ENCODE measurements around the gene CLVS2.

Gene CLVS2

GRCh38 chr6:123094795-123095194 lies 98.8 kb downstream of the CLVS2 start:
- TF ChIP-seq CTCF (conservative IDR thresholded peaks at IDR 0.05; ENCODE audit: control insufficient read depth, insufficient read depth, low read depth, low read length), result no peak
- no peak for DNase-seq (ENCODE audit: low read depth)
- H3K4me3 ChIP-seq (ENCODE audit: control insufficient read depth, low read depth, low read length), result no peak overlapping the region

- DNase-seq (ENCODE audit: low read depth), result peak; percentile 66
- H3K4me3 ChIP-seq (ENCODE audit: control insufficient read depth, low read depth, low read length), result no peak overlapping the region
- no peak for TF ChIP-seq CTCF (conservative IDR thresholded peaks at IDR 0.05; ENCODE audit: control insufficient read depth, insufficient read depth, low read depth, low read length)
These were observed 109.5 kb downstream of the CLVS2 start for GRCh38 chr6:123105561-123105960.

- H3K4me3 ChIP-seq (ENCODE audit: control insufficient read depth, low read depth, low read length), result no peak overlapping the region
- DNase-seq (ENCODE audit: low read depth), result no peak
- TF ChIP-seq CTCF (conservative IDR thresholded peaks at IDR 0.05; ENCODE audit: control insufficient read depth, insufficient read depth, low read depth, low read length), result no peak
These were observed 120.3 kb downstream of the CLVS2 start for GRCh38 chr6:123116370-123116769.

- no peak overlapping the region for H3K4me3 ChIP-seq (ENCODE audit: control insufficient read depth, low read depth, low read length)
- DNase-seq (ENCODE audit: low read depth), result no peak
- TF ChIP-seq CTCF (conservative IDR thresholded peaks at IDR 0.05; ENCODE audit: control insufficient read depth, insufficient read depth, low read depth, low read length), result no peak
These were observed 121.3 kb downstream of the CLVS2 start for GRCh38 chr6:123117145-123117908.

- no peak for TF ChIP-seq CTCF (conservative IDR thresholded peaks at IDR 0.05; ENCODE audit: control insufficient read depth, insufficient read depth, low read depth, low read length)
- H3K4me3 ChIP-seq (ENCODE audit: control insufficient read depth, low read depth, low read length), result no peak overlapping the region
- DNase-seq (ENCODE audit: low read depth), result no peak
These were observed 122.8 kb downstream of the CLVS2 start for GRCh38 chr6:123118811-123119210.

Measured in fibroblast of mammary gland (primary cell).